Spleen (tissue), 11 donors: ENCODE results near the gene ITPR2. TPM values are rescaled to one million over a fixed set of nuclear protein-coding genes. Genes with fewer than 3 reads are reported as not detected.

Source experiments
- DNase-seq: peaks from one replicate; pipeline ENCODE4 v3.0.0-alpha.2; 2020
- H3K27ac ChIP-seq, 8 donors: fragments of 200-600 bp; sonication (generic) in 7 of 8; 1 replicate in 4 of 8; 2 replicates in 4 of 8; pipeline versions ENCODE4 v1.5.0 to v1.8.0; 2016 to 2021; ENCODE audit warnings: inconsistent platforms in 4 of 8, mild to moderate bottlenecking in 4 of 8, moderate library complexity in 1 of 8
- H3K27me3 ChIP-seq, 7 donors: fragments of 200-600 bp; sonication (generic) in 6 of 7; replicated peaks in 1 of 7; 1 replicate in 4 of 7; 2 replicates in 3 of 7; pipeline versions ENCODE4 v1.5.0 to v1.8.0; 2016 to 2021; ENCODE audit warnings: inconsistent platforms in 3 of 7, mild to moderate bottlenecking in 1 of 7
- H3K36me3 ChIP-seq, 6 donors: fragments of 200-600 bp; sonication (generic) in 5 of 6; 1 replicate in 4 of 6; 2 replicates in 2 of 6; pipeline versions ENCODE4 v1.5.0 to v1.8.0; 2016 to 2021; ENCODE audit warnings: inconsistent platforms in 2 of 6
- H3K4me1 ChIP-seq, 6 donors: fragments of 200-600 bp; sonication (generic) in 5 of 6; 1 replicate in 3 of 6; 2 replicates in 3 of 6; pipeline versions ENCODE4 v1.5.0 to v1.8.0; 2016 to 2021; ENCODE audit warnings: inconsistent platforms in 3 of 6
- H3K4me3 ChIP-seq, 8 donors: fragments of 200-600 bp; sonication (generic) in 7 of 8; 1 replicate in 4 of 8; 2 replicates in 4 of 8; pipeline versions ENCODE4 v1.5.0 to v1.8.0; 2016 to 2021; ENCODE audit warnings: inconsistent platforms in 4 of 8, mild to moderate bottlenecking in 4 of 8, moderate library complexity in 2 of 8
- H3K9me3 ChIP-seq, 8 donors: fragments of 200-600 bp; sonication (generic) in 7 of 8; 1 replicate in 4 of 8; 2 replicates in 4 of 8; pipeline versions ENCODE4 v1.5.0 to v1.8.0; 2016 to 2021; ENCODE audit warnings: inconsistent platforms in 4 of 8
- CTCF ChIP-seq, 11 experiments: fragments of 200-600 bp in 7 of 11; fragments of 450-650 bp in 4 of 11; sonication (generic) in 4 of 11; IDR thresholded peaks in 8 of 11; conservative IDR thresholded peaks in 3 of 11; 1 replicate in 7 of 11; 2 replicates in 4 of 11; pipeline versions ENCODE4 v1.4.0 to v1.8.0; 2016 to 2021; ENCODE audit warnings: antibody characterized with exemption in 11 of 11, inconsistent platforms in 4 of 11, mild to moderate bottlenecking in 1 of 11
- POLR2A ChIP-seq, 3 donors: fragments of 450-650 bp; IDR thresholded peaks; one replicate each; pipeline ENCODE4 v1.5.1; 2017; ENCODE audit warnings: antibody characterized with exemption in 3 of 3, mild to moderate bottlenecking in 1 of 3
- POLR2AphosphoS5 ChIP-seq, 3 donors: sonication (generic); formaldehyde crosslinking; IDR thresholded peaks; one replicate each; pipeline ENCODE4 v1.5.1; 2017; ENCODE audit warnings: antibody characterized with exemption in 3 of 3
- WGBS, 5 donors: extraction: QIAGEN DNeasy Blood & Tissue Kit in 3 of 5; methylation state at CpG; one replicate each; pipeline versions ENCODE4 v1.1.5 to v1.1.7; 2013 to 2018; 5-methylcytosine and 5-hydroxymethylcytosine counted together
- intact Hi-C: fragments of 100-400 bp; cut with DNase I; formaldehyde crosslinking; loops from one replicate; pipeline ENCODE4 v1.15.0; 2023; ENCODE audit warnings: low total_unique reads
- polyA plus RNA-seq, 3 donors: library from polyadenylated mRNA; stranded (reverse); fragments of 200-250 nt; gene quantifications; one replicate each; pipeline ENCODE4 v1.2.1, GENCODE V29; 2013
- total RNA-seq, 7 donors: library from RNA; depleted of rRNA in 3 of 7; stranded (reverse); fragments of >200 nt in 3 of 7; fragmentation: NEBNext Ultra II Directional in 4 of 7; extraction: Animal tissue kit (Norgen Biotek cat#: 25700) in 4 of 7; gene quantifications; one replicate each; pipeline versions ENCODE4 v1.1.0 to v1.2.1, GENCODE V29; 2016 to 2021
- donor health status: healthy with polysubstance abuse.
- donor health status: DM: no; HTN: no; CAD: no; lungs with moderate emphysema.
- donor health status: DM: no; HTN: no; CAD: no.
- donor health status: Bipolar disorder and iron deficiency.
- donor health status: healthy.
- donor health status: DM: no; HTN: no; CAD: no.
- donor health status: DM: yes; HTN: yes; CAD: no.

Gene ITPR2
- total and polyA plus RNA-seq, 10 donors = 3.2 to 105 (median 60.4) TPM

DNA sequence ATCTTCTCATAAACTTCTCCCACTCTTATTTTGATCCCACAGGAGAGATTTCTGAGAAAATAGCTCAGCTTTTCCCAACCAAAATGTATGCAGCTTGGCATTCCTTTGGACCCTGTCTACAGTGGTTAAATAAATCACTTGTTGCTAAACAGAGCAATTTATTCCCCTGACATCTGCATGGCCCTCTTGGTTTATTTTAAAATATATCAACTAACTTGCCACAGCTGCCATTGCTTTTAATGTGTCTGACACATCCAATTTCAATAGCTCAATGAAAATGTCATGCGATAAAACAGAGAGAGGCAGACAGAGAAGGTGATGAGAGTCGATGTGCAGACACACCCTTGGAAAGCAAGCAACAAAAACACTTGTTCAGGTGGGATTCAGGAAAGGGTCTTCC is 509.3 kb downstream of the ITPR2 start:
- H3K4me1 ChIP-seq = peaks cover 3 to 27% (median 16%) of the 10 kb centered on the region in 6 donors
- WGBS, 5 donors = 94 to 98% (median 96%) methylated on average over 2 of the region's 2 CpGs
- no peak for TF ChIP-seq CTCF (IDR thresholded peaks at IDR 0.05 in 8 of 11, conservative IDR thresholded peaks at IDR 0.05 in 3 of 11)
- TF ChIP-seq POLR2AphosphoS5 (IDR thresholded peaks at IDR 0.05) = no peak
- TF ChIP-seq POLR2A (IDR thresholded peaks at IDR 0.05) = no peak
- no peak for DNase-seq
- H3K4me3 ChIP-seq = no peak overlapping the region
- H3K9me3 ChIP-seq = peaks cover 0 to 6% (median 0%) of the 10 kb centered on the region in 8 donors
- H3K27me3 ChIP-seq = no peaks in the 10 kb centered on the region
- H3K36me3 ChIP-seq = no peaks in the 10 kb centered on the region
- H3K27ac ChIP-seq = no peak overlapping the region
- intact Hi-C loops = no loop called here

- peaks cover 0 to 19% (median 5%) of the 10 kb centered on the region in 8 donors for H3K9me3 ChIP-seq
- 69 to 95% (median 74%) methylated on average over 5 of the region's 5 CpGs for WGBS, 5 donors
- no peak for DNase-seq
- H3K27me3 ChIP-seq = no peaks in the 10 kb centered on the region
- H3K27ac ChIP-seq = peak overlapping the region in 3 of 8 donors; percentile 8 to 50 (median 26)
- intact Hi-C loops = no loop called here
- no peak overlapping the region for H3K4me3 ChIP-seq
- TF ChIP-seq POLR2AphosphoS5 (IDR thresholded peaks at IDR 0.05) (no peak), CTCF (IDR thresholded peaks at IDR 0.05 in 8 of 11, conservative IDR thresholded peaks at IDR 0.05 in 3 of 11) (no peak), POLR2A (IDR thresholded peaks at IDR 0.05) (no peak)
- no peaks in the 10 kb centered on the region for H3K36me3 ChIP-seq
- peaks cover 0 to 25% (median 10%) of the 10 kb centered on the region in 6 donors for H3K4me1 ChIP-seq
These were observed 513.5 kb downstream of the ITPR2 start for GRCh38 chr12:26319511-26319910.

DNA sequence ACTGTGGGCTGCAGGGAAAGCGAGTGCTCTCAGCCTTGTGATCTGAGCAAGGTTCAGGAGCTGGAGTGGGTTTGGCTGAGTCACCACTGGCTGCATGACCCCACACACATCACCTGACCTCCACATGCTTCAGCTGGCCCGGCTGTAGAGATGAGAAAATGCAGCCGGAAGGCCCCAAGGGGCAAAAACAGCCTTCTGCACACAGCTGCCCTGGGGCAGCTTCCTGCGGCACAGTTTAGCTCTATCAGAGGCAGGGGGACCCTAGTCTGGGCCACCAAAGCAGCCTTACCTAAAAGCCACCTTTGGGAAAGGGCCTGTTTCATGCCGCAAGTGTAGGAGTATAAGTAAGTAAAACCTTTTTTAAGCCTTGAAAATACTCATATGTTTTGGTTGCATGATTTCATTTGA is 514.3 kb downstream of the ITPR2 start:
- DNase-seq = no peak

More for the DNA sequence above, 514.3 kb downstream of the ITPR2 start:
- no peaks in the 10 kb centered on the region for H3K27me3 ChIP-seq
- peak overlapping the region in 4 of 8 donors; percentile 15 to 50 (median 30) for H3K27ac ChIP-seq
- WGBS, 5 donors = 44 to 61% (median 52%) methylated on average over 5 of the region's 5 CpGs
- intact Hi-C loops = no loop called here
- no peaks in the 10 kb centered on the region for H3K36me3 ChIP-seq
- peaks cover 0 to 28% (median 8%) of the 10 kb centered on the region in 8 donors for H3K9me3 ChIP-seq
- TF ChIP-seq CTCF (IDR thresholded peaks at IDR 0.05 in 8 of 11, conservative IDR thresholded peaks at IDR 0.05 in 3 of 11) = no peak
- TF ChIP-seq POLR2AphosphoS5 (IDR thresholded peaks at IDR 0.05) = peak in 2 of 3 donors; percentile 6 to 62
- H3K4me3 ChIP-seq = no peak overlapping the region
- H3K4me1 ChIP-seq = peaks cover 0 to 25% (median 10%) of the 10 kb centered on the region in 6 donors
